Esophagus muscularis mucosa (tissue), 3 donors: ENCODE measurements around the gene LHX4.

Experiments used
- CTCF ChIP-seq, 3 experiments: fragments of 200-600 bp in 2 of 3; fragments of 450-650 bp in 1 of 3; sonication (generic) in 2 of 3; IDR thresholded peaks; one replicate each; pipeline ENCODE4 v1.5.1; 2017 to 2019; ENCODE audit warnings: antibody characterized with exemption in 3 of 3, mild to moderate bottlenecking in 2 of 3, moderate library complexity in 1 of 3
- POLR2A ChIP-seq: fragments of 450-650 bp; IDR thresholded peaks from one replicate; pipeline ENCODE4 v1.6.1; 2017; ENCODE audit warnings: antibody characterized with exemption, moderate library complexity, mild to moderate bottlenecking, low read depth

- TF ChIP-seq CTCF (IDR thresholded peaks at IDR 0.05) (no peak), POLR2A (no peak)
Measured at GRCh38 chr1:180287988-180288705, 58.1 kb downstream of the LHX4 start.
